A549 (cell line): ENCODE results near the gene MLYCD. TPM values are rescaled to one million over a fixed set of nuclear protein-coding genes. Genes with fewer than 3 reads are reported as not detected.

Experiments used
- ATAC-seq, 2 experiments: fragments of 200-7000 bp in 1 of 2; fragments of >200 bp in 1 of 2; cut with Nextera tagmentation in 1 of 2; cut with Tn5 transposase in 1 of 2; 3 replicates each; pipeline versions ENCODE4 v1.8.0 to v1.9.1; 2018 to 2020; ENCODE audit warnings: mild to moderate bottlenecking in 1 of 2, moderate library complexity in 1 of 2
- CTCF ChIA-PET: fragments of 300-600 bp; sonication (Branson Sonifier 250); formaldehyde crosslinking; extraction: SDS; loops from one replicate; lab custom pipeline; 2021; ENCODE audit warnings: antibody characterized with exemption, inconsistent platforms; lab: Yijun Ruan, JAX
- POLR2A ChIA-PET: fragments of 350-600 bp; formaldehyde crosslinking; extraction: SDS; loops from one replicate; lab custom pipeline; 2021; ENCODE audit warnings: antibody characterized with exemption, inconsistent platforms; lab: Yijun Ruan, JAX
- DNase-seq, 2 experiments: peaks; one replicate each; pipeline versions ENCODE4 v3.0.0 to v3.0.0-alpha.2; 2011 to 2016; ENCODE audit warnings: low read depth in 1 of 2, low spot score in 1 of 2
- FAIRE-seq: peaks from 2 replicates; lab custom pipeline; 2011; peaks lifted over from hg19 to GRCh38; lab: Jason Lieb, UNC
- H3K27ac ChIP-seq, 2 experiments: fragments of >200 bp; sonication (Bioruptor Twin); formaldehyde crosslinking; 3 replicates each; pipeline ENCODE4 v1.5.1; 2016 to 2017
- H3K4me1 ChIP-seq: fragments of >200 bp; sonication (Bioruptor Twin); formaldehyde crosslinking; 3 replicates; pipeline ENCODE4 v1.6.1; 2016
- H3K4me2 ChIP-seq: fragments of >200 bp; sonication (Bioruptor Twin); formaldehyde crosslinking; 3 replicates; pipeline ENCODE4 v1.6.1; 2016
- H3K4me3 ChIP-seq: fragments of >200 bp; sonication (Bioruptor Twin); formaldehyde crosslinking; 3 replicates; pipeline ENCODE4 v1.5.1; 2016
- H3K9me3 ChIP-seq: fragments of >200 bp; sonication (Bioruptor Twin); formaldehyde crosslinking; 3 replicates; pipeline ENCODE4 v1.6.1; 2016
- BHLHE40 ChIP-seq: IDR thresholded peaks from 2 replicates; pipeline ENCODE4 v1.6.1; 2012; ENCODE audit warnings: low read depth, low read length, inconsistent platforms
- CBX8 ChIP-seq: fragments of 200-600 bp; sonication (generic); IDR thresholded peaks from 2 replicates; pipeline ENCODE4 v1.6.1; 2016
- CEBPB ChIP-seq, 2 experiments: fragments of >200 bp in 1 of 2; sonication (Bioruptor Twin) in 1 of 2; formaldehyde crosslinking in 1 of 2; IDR thresholded peaks; 2 replicates each; pipeline ENCODE4 v1.6.1; 2012 to 2016
- CTCF ChIP-seq: fragments of >200 bp; sonication (Bioruptor Twin); formaldehyde crosslinking; IDR thresholded peaks from 3 replicates; pipeline ENCODE4 v1.5.1; 2016
- ELK1 ChIP-seq: fragments of 150-350 bp; IDR thresholded peaks from 2 replicates; pipeline ENCODE4 v1.6.1; 2014; ENCODE audit warnings: low read depth, mild to moderate bottlenecking, low read length
- FOSL2 ChIP-seq, 2 experiments: fragments of 450-650 bp in 1 of 2; fragments of >200 bp in 1 of 2; sonication (Bioruptor Twin) in 1 of 2; formaldehyde crosslinking; IDR thresholded peaks; 2 replicates each; pipeline versions ENCODE4 v1.5.0 to v1.6.1; 2016 to 2020; ENCODE audit warnings: mild to moderate bottlenecking in 1 of 2, moderate library complexity in 1 of 2
- HES2 ChIP-seq: fragments of >200 bp; sonication (Bioruptor Twin); formaldehyde crosslinking; IDR thresholded peaks from 2 replicates; pipeline ENCODE4 v1.6.1; 2016
- KDM5A ChIP-seq: fragments of 200-600 bp; sonication (generic); IDR thresholded peaks from 2 replicates; pipeline ENCODE4 v1.6.1; 2016; ENCODE audit warnings: antibody characterized with exemption, mild to moderate bottlenecking
- MAFK ChIP-seq: fragments of 450-650 bp; IDR thresholded peaks from 2 replicates; pipeline ENCODE4 v1.6.1; 2014; ENCODE audit not compliant: partially characterized antibody
- MAZ ChIP-seq: fragments of 150-350 bp; IDR thresholded peaks from 2 replicates; pipeline ENCODE4 v1.6.1; 2014; ENCODE audit warnings: antibody characterized with exemption, low read depth, low read length, borderline replicate concordance
- PHF8 ChIP-seq: fragments of 200-600 bp; sonication (generic); IDR thresholded peaks from 2 replicates; pipeline ENCODE4 v1.6.1; 2016; ENCODE audit warnings: low read depth, mild to moderate bottlenecking, antibody characterized with exemption, moderate library complexity, borderline replicate concordance
- POLR2A ChIP-seq: IDR thresholded peaks from 2 replicates; pipeline ENCODE4 v1.6.1; 2012; ENCODE audit warnings: mild to moderate bottlenecking, low read length
- RFX5 ChIP-seq: fragments of 450-650 bp; IDR thresholded peaks from 2 replicates; pipeline ENCODE4 v1.7.1; 2014; ENCODE audit warnings: antibody characterized with exemption, mild to moderate bottlenecking, moderate library complexity
- USF2 ChIP-seq: fragments of 450-650 bp; IDR thresholded peaks from 2 replicates; pipeline ENCODE4 v1.6.1; 2014; ENCODE audit warnings: antibody characterized with exemption
- ZSCAN20 ChIP-seq: fragments of 250-450 bp; sonication (Bioruptor Pico); IDR thresholded peaks from 2 replicates; pipeline ENCODE4 v1.8.0; 2022; ENCODE audit warnings: mild to moderate bottlenecking, moderate library complexity
- WGBS: methylation state at CpG from one replicate; pipeline ENCODE4 v1.1.6; 2017; ENCODE audit errors: missing lambda C conversion rate; 5-methylcytosine and 5-hydroxymethylcytosine counted together
- polyA plus RNA-seq, 4 experiments: library from polyadenylated mRNA; depleted of rRNA in 3 of 4; stranded (reverse); fragments of >200 nt; fragmentation: RNase III in 1 of 4; extraction: RNeasy Plus Mini Kit Qiagen cat#74134 plus additional on column Dnase treatment in 1 of 4; gene quantifications; 2 replicates in 3 of 4; 3 replicates in 1 of 4; pipeline ENCODE4 v1.2.3, GENCODE V29; 2011 to 2017
- TF ChIP-seq, protein P1 (sequence below): fragments of 250-450 bp; sonication (Bioruptor Pico); IDR thresholded peaks from 2 replicates; pipeline ENCODE4 v1.5.0; 2021; ENCODE audit warnings: mild to moderate bottlenecking, moderate library complexity, borderline replicate concordance
- TF ChIP-seq, protein P2 (sequence below): fragments of 200-600 bp; sonication (generic); IDR thresholded peaks from 2 replicates; pipeline ENCODE4 v1.6.1; 2016; ENCODE audit warnings: antibody characterized with exemption, mild to moderate bottlenecking, moderate library complexity

Gene MLYCD
- polyA plus RNA-seq, 2 of the 4 experiments (the other 2 are of a cell fraction) = 1.3 to 1.7 TPM

- POLR2A ChIA-PET = no interaction called here
- ATAC-seq = no peak
- no peak for FAIRE-seq
- 43% methylated on average over 8 of the region's 8 CpGs for WGBS
- H3K27ac ChIP-seq = no peak overlapping the region
- CTCF ChIA-PET = interaction anchor here (1.5 kb wide), 1 partner anchor 34 kb away, joined by 4 read pairs; no protein-coding TSS in a partner anchor
- H3K9me3 ChIP-seq = no peaks in the 10 kb centered on the region
- H3K4me1 ChIP-seq = no peaks in the 10 kb centered on the region
- DNase-seq = no peak
- TF ChIP-seq, protein P1, sequence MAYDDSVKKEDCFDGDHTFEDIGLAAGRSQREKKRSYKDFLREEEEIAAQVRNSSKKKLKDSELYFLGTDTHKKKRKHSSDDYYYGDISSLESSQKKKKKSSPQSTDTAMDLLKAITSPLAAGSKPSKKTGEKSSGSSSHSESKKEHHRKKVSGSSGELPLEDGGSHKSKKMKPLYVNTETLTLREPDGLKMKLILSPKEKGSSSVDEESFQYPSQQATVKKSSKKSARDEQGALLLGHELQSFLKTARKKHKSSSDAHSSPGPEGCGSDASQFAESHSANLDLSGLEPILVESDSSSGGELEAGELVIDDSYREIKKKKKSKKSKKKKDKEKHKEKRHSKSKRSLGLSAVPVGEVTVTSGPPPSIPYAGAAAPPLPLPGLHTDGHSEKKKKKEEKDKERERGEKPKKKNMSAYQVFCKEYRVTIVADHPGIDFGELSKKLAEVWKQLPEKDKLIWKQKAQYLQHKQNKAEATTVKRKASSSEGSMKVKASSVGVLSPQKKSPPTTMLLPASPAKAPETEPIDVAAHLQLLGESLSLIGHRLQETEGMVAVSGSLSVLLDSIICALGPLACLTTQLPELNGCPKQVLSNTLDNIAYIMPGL (CRISPR knock-in tag) = no peak
- TF ChIP-seq USF2 = peak; percentile 60
- TF ChIP-seq, all 56 proteins: peak for 1
- no peak overlapping the region for H3K4me2 ChIP-seq
- no peak overlapping the region for H3K4me3 ChIP-seq
These were observed 39.6 kb upstream of the MLYCD start for GRCh38 chr16:83859265-83859664.

- ATAC-seq (no peak), FAIRE-seq (no peak), DNase-seq (no peak)
- POLR2A ChIA-PET = no interaction called here
- Histone ChIP-seq H3K4me1 (no peaks in the 10 kb centered on the region), H3K4me3 (no peak overlapping the region), H3K4me2 (no peak overlapping the region), H3K9me3 (peaks cover 7% of the 10 kb centered on the region; the same call in 1 of the 3 replicates), H3K27ac (no peak overlapping the region)
- CTCF ChIA-PET = interaction anchor here (1.0 to 1.6 kb wide), 3 partner anchors 23 to 37 kb away, joined by 4 read pairs; no protein-coding TSS in a partner anchor
- TF ChIP-seq MAFK (peak; percentile 89), POLR2A (no peak)
- 37% methylated on average over 7 of the region's 7 CpGs for WGBS
These were observed 36.3 kb upstream of the MLYCD start for GRCh38 chr16:83862661-83863060.

- DNase-seq = no peak
- POLR2A ChIA-PET = no interaction called here
- ATAC-seq = no peak
- Histone ChIP-seq H3K4me3 (no peak overlapping the region), H3K27ac (no peak overlapping the region), H3K9me3 (peaks cover 11% of the 10 kb centered on the region; the same call in 1 of the 3 replicates), H3K4me1 (no peaks in the 10 kb centered on the region), H3K4me2 (no peak overlapping the region)
- CTCF ChIA-PET = interaction anchor here (1.0 to 1.6 kb wide), 3 partner anchors 22 to 38 kb away, joined by 4 read pairs; no protein-coding TSS in a partner anchor
- TF ChIP-seq CEBPB (IDR thresholded peaks at IDR 0.05) = no peak
- TF ChIP-seq CBX8 = no peak
- TF ChIP-seq USF2 = peak; percentile 76
- WGBS = 41% methylated on average over 1 of the region's 1 CpG
- FAIRE-seq = no peak
These were observed 35.2 kb upstream of the MLYCD start for GRCh38 chr16:83863682-83864081.

DNA sequence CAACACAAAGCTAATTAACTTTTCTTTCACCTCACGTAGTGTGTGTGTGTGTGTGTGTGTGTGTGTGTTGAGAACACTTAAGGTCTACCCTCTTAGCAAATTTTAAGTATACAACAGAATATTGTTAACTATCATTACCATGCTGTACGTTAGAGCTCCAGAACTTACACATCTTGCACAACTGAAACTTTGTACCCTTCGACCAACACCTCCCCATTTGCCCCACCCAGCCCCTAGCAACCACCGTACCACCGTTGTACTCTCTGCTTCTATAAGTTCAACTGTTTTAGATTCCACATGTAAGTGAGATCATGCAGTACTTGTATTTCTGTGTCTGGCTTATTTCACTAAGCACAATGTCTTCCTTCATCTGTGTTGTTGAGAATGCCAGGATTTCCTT, 28.1 kb upstream of the MLYCD start:
- FAIRE-seq = no peak
- ChIA-PET POLR2A (no interaction called here), CTCF (no interaction called here)
- Histone ChIP-seq H3K4me1 (no peaks in the 10 kb centered on the region), H3K4me3 (no peak overlapping the region), H3K27ac (no peak overlapping the region), H3K4me2 (no peak overlapping the region), H3K9me3 (peaks cover 14% of the 10 kb centered on the region; the same call in 2 of the 3 replicates)
- DNase-seq = no peak
- no peak for ATAC-seq
- no peak for TF ChIP-seq PHF8
- TF ChIP-seq FOSL2 (IDR thresholded peaks at IDR 0.05) = no peak
- no peak for TF ChIP-seq FOSL2 (CRISPR knock-in tag; IDR thresholded peaks at IDR 0.05)
- TF ChIP-seq RFX5 = no peak
- TF ChIP-seq ZSCAN20 (CRISPR knock-in tag) = no peak
- TF ChIP-seq ELK1 = no peak
- TF ChIP-seq KDM5A = no peak
- TF ChIP-seq HES2 = no peak
- no peak for TF ChIP-seq BHLHE40
- TF ChIP-seq MAZ = no peak
- TF ChIP-seq, protein P2, sequence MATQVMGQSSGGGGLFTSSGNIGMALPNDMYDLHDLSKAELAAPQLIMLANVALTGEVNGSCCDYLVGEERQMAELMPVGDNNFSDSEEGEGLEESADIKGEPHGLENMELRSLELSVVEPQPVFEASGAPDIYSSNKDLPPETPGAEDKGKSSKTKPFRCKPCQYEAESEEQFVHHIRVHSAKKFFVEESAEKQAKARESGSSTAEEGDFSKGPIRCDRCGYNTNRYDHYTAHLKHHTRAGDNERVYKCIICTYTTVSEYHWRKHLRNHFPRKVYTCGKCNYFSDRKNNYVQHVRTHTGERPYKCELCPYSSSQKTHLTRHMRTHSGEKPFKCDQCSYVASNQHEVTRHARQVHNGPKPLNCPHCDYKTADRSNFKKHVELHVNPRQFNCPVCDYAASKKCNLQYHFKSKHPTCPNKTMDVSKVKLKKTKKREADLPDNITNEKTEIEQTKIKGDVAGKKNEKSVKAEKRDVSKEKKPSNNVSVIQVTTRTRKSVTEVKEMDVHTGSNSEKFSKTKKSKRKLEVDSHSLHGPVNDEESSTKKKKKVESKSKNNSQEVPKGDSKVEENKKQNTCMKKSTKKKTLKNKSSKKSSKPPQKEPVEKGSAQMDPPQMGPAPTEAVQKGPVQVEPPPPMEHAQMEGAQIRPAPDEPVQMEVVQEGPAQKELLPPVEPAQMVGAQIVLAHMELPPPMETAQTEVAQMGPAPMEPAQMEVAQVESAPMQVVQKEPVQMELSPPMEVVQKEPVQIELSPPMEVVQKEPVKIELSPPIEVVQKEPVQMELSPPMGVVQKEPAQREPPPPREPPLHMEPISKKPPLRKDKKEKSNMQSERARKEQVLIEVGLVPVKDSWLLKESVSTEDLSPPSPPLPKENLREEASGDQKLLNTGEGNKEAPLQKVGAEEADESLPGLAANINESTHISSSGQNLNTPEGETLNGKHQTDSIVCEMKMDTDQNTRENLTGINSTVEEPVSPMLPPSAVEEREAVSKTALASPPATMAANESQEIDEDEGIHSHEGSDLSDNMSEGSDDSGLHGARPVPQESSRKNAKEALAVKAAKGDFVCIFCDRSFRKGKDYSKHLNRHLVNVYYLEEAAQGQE = no peak
- no peak for TF ChIP-seq CTCF
- WGBS = 15% methylated on average over 5 of the region's 5 CpGs
